T-helper 2 cell treated with Interferon-gamma antibody and Interleukin-4, amounts not matched to agents 100 ng/mL and 5 ng/mL, for 36 hours (primary cell): Measurements from ENCODE around the gene SYP. TPM values are rescaled to one million over a fixed set of nuclear protein-coding genes. Genes with fewer than 3 reads are reported as not detected.

Experiments used
- intact Hi-C: fragments of 100-400 bp; cut with micrococcal nuclease; formaldehyde crosslinking; loops from one replicate; pipeline ENCODE4 v1.15.1; 2023
- total RNA-seq: library from RNA; stranded (reverse); gene quantifications from 2 replicates; pipeline ENCODE4 v1.2.3, GENCODE V29; 2022

SYP gene
- total RNA-seq, 1 donor from 2014 or later = 0.95 TPM

- intact Hi-C loops = no loop called here
Observed at GRCh38 chrX:49221868-49222267, 21.9 kb upstream of the SYP start.

GRCh38 chrX:49220100-49220499 is 20.1 kb upstream of the SYP start:
- intact Hi-C loops = no loop called here

GRCh38 chrX:49214996-49215526 is 15.1 kb upstream of the SYP start:
- intact Hi-C loops = no loop called here

GRCh38 chrX:49214416-49214815 is 14.4 kb upstream of the SYP start:
- intact Hi-C loops = no loop called here

- intact Hi-C loops = no loop called here
Observed at GRCh38 chrX:49212861-49213260, 12.9 kb upstream of the SYP start.

DNA sequence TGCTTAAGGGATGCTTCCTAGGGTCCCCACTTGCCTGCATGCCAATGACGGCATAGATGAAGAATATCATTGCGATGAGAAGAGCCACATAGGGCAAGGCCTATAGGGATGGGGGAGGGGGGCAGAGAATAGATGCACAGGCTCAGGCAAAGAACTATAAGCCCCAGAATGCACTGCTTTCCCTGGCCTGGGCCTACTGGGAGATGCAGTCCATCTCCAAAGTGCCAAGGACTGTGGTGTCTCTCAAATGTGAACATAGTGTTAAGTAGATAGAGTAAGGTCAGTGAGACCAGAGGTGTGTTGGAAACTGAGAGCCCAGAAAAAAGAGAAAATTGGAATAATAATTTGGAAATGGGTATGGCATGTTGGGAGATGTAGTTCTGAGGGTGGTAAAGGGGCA is 12.2 kb upstream of the SYP start:
- intact Hi-C loops = no loop called here

DNA sequence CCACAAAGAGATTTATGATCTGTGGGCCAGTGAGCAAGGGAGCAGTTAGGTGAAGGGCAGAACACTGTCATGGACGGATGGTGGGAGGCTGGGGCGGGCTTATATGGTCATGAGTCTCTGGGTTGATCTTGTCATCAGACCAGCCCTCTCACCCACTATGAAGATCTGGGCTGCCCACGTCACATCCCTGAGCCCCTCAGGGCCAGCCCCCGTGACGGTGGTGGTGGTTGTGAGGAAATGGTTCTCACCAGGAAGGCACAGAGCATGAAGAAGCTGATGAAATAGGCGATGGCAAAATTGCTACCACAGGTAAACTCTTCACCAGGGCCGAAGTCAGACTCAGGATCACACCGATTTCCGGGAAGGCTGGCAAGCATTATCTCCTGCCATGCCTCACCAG is 11.1 kb upstream of the SYP start:
- intact Hi-C loops = no loop called here

DNA sequence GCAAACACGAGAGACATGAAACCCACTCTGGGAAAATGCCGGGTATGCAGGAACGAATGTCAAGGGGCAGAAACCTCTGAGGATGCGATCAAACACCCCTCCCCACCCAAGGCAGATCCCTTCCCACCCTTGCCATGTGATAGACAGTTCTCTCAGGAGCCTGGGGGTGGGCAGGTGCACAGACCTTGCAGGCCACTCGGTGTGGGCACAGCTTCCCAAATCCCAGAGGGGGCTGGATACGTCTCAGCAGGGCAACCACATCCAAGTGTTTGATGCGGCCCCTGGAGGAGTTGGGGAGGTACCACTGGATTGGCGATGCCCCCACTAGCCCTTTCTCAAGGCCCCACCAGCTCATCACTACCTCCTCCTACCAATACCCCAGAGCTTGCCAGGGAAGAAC is 10.4 kb upstream of the SYP start:
- intact Hi-C loops = no loop called here

GRCh38 chrX:49209434-49210251 is 9.7 kb upstream of the SYP start:
- intact Hi-C loops = no loop called here

- intact Hi-C loops = no loop called here
Observed at GRCh38 chrX:49208399-49208798, 8.4 kb upstream of the SYP start.

- intact Hi-C loops = no loop called here
Observed at GRCh38 chrX:49206543-49206942, 6.5 kb upstream of the SYP start.

GRCh38 chrX:49205443-49205842 is 5.5 kb upstream of the SYP start:
- intact Hi-C loops = no loop called here

GRCh38 chrX:49204709-49205108 is 4.7 kb upstream of the SYP start:
- intact Hi-C loops = loop anchor here (5.0 kb wide), 1 partner anchor 37 kb away; no protein-coding TSS in a partner anchor

GRCh38 chrX:49204017-49204416 is 4.0 kb upstream of the SYP start:
- intact Hi-C loops = loop anchor here (5.0 kb wide), 1 partner anchor 37 kb away; no protein-coding TSS in a partner anchor

DNA sequence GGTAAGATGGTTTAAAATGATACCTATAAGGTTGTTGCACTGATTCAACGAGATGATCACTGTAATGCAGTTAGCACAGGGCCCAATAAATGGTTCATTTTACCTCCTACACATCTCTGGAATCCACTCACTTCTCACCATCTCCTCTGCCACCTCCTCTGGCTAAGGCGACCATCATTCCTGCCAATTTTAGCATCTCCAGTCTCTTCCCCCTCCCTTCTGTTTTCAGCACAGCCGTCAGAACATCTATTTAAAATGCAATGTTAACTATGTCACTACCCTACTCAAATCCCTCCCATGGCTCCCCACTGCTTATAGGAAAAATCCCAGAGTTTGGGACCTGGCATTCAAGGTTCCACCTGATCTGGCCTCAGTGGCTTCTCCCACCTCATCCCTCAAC is 3.5 kb upstream of the SYP start:
- intact Hi-C loops = loop anchor here (5.0 kb wide), 1 partner anchor 36 kb away; no protein-coding TSS in a partner anchor

- intact Hi-C loops = loop anchor here (5.0 kb wide), 1 partner anchor 35 kb away; no protein-coding TSS in a partner anchor
Observed at GRCh38 chrX:49202022-49202421, 2.0 kb upstream of the SYP start.

DNA sequence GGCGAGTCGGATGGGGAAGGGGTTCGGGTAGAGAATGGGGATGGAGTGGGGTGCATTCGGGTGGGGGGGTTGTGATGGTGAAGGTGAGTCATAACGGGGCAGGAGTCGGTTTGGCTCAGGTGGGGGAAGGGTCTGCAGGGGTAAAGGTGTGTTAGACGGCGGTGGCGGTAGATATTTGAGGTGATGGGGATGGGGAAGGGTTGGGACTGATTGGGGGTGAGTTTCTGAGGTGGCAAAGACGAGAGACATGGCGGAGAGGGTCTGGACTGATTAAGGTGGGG is 738 bp downstream of the SYP start:
- intact Hi-C loops = loop anchor here (10.0 kb wide), 1 partner anchor 264 kb away; no protein-coding TSS in a partner anchor

DNA sequence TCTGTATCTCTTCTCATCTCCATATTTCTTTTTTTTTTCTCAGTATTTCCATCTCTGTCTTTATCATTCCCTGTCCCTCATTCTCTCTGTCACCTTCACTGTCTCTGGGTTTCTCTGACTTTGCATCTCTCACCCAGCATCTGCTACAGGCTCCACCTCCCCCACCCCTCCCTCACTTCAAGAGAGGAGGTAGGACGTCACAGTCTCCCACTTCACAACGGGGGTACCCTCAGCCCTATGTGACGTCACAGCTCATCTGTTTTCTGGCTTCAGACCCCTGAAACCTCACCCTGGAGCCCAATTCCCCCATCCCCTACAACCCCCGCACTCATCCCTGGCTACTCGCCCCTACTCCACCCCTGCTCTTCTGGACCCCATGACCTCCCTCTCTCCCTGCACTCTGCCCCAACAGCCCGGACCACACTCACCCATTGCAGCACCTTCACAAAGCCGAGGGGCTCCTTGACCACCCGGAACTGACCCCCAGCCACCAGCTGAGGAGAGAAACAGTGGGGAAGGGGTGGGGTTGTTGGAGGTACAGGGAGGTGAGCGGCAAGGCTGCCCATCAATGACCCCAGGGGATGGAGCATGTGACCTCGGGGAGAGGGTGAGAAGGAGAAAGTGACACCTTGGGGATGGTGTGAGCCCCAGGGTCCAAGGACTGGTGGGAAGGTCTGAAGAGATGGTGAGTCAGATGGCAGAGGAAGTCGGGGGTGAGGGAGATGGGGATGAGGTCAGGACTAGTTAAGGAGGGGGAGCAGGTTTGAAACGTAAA is 1.3 kb downstream of the SYP start:
- intact Hi-C loops = loop anchor here (10.0 kb wide), 1 partner anchor 264 kb away; no protein-coding TSS in a partner anchor

- intact Hi-C loops = loop anchor here (10.0 kb wide), 1 partner anchor 263 kb away; no protein-coding TSS in a partner anchor
Observed at GRCh38 chrX:49197543-49198087, 2.4 kb downstream of the SYP start.

GRCh38 chrX:49193542-49193964 is 6.4 kb downstream of the SYP start:
- intact Hi-C loops = loop anchor here (5.0 to 10.0 kb wide), 3 partner anchors 259 to 684 kb away; partner anchors contain the start of gene USP27X

- intact Hi-C loops = loop anchor here (5.0 to 10.0 kb wide), 3 partner anchors 258 to 684 kb away; partner anchors contain the start of gene USP27X
Observed at GRCh38 chrX:49192722-49193328, 7.2 kb downstream of the SYP start.
